IMR-90 (cell line): ENCODE data around the gene CFDP1. TPM values are rescaled to one million over a fixed set of nuclear protein-coding genes. Genes with fewer than 3 reads are reported as not detected.

Source experiments
- ATAC-seq: fragments of 200-7000 bp; cut with Tn5 transposase; 2 replicates; pipeline ENCODE4 v1.9.1; 2020; ENCODE audit warnings: low read depth, mild to moderate bottlenecking, moderate library complexity
- BruUV-seq: library from RNA; stranded (reverse); fragments of 400-500 nt; replicated peaks from 2 replicates; lab custom pipeline; 2021; lab: Mats Ljungman, UMichigan
- CTCF ChIA-PET: fragments of 300-600 bp; formaldehyde crosslinking; extraction: SDS; loops from one replicate; lab custom pipeline; 2021; ENCODE audit warnings: antibody characterized with exemption; lab: Yijun Ruan, JAX
- POLR2A ChIA-PET: fragments of 300-600 bp; sonication (Branson Sonifier 250); formaldehyde crosslinking; loops from one replicate; lab custom pipeline; 2022; ENCODE audit warnings: antibody characterized with exemption; ENCODE audit not compliant: unreplicated experiment; lab: Charles Lee
- DNase-seq: peaks from one replicate; pipeline ENCODE4 v3.0.0; 2013
- H2AFZ ChIP-seq: replicated peaks from 2 replicates; pipeline ENCODE3; 2013; ENCODE audit warnings: low read length, mild to moderate bottlenecking; ENCODE audit not compliant: poor library complexity
- H2AK5ac ChIP-seq: 2 replicates; pipeline ENCODE4 v1.6.1; 2013; ENCODE audit warnings: low read depth, low read length, inconsistent platforms
- H2AK9ac ChIP-seq: replicated peaks from 2 replicates; pipeline ENCODE3; 2013; ENCODE audit warnings: mild to moderate bottlenecking, low read depth, low read length, moderate library complexity; ENCODE audit not compliant: poor library complexity
- H2BK120ac ChIP-seq: 2 replicates; pipeline ENCODE4 v1.6.1; 2013; ENCODE audit warnings: low read depth, low read length, inconsistent platforms
- H2BK15ac ChIP-seq: 3 replicates; pipeline ENCODE4 v1.6.1; 2013; ENCODE audit warnings: low read depth, low read length, inconsistent platforms
- H2BK20ac ChIP-seq: 2 replicates; pipeline ENCODE4 v1.6.1; 2013; ENCODE audit warnings: low read depth, mild to moderate bottlenecking, inconsistent platforms, low read length, moderate library complexity
- H2BK5ac ChIP-seq: 2 replicates; pipeline ENCODE4 v1.6.1; 2013; ENCODE audit warnings: mild to moderate bottlenecking, low read depth, low read length, inconsistent platforms; ENCODE audit not compliant: poor library complexity, severe bottlenecking
- H3K14ac ChIP-seq: replicated peaks from 2 replicates; pipeline ENCODE4 v1.6.1; 2013; ENCODE audit warnings: low read depth, low read length, inconsistent platforms
- H3K18ac ChIP-seq: 2 replicates; pipeline ENCODE4 v1.6.1; 2013; ENCODE audit warnings: low read depth, low read length, control low read depth
- H3K23ac ChIP-seq: 2 replicates; pipeline ENCODE4 v1.6.1; 2013; ENCODE audit warnings: low read depth, low read length, inconsistent platforms
- H3K27ac ChIP-seq: 2 replicates; pipeline ENCODE4 v1.5.1; 2013; ENCODE audit warnings: mild to moderate bottlenecking, control low read depth, low read length; ENCODE audit not compliant: insufficient read depth
- H3K27me3 ChIP-seq: 2 replicates; pipeline ENCODE4 v1.6.1; 2013; ENCODE audit warnings: low read length; ENCODE audit not compliant: control insufficient read depth, insufficient read depth
- H3K36me3 ChIP-seq: 2 replicates; pipeline ENCODE4 v1.6.1; 2013; ENCODE audit warnings: low read length, mixed read lengths; ENCODE audit not compliant: control insufficient read depth, insufficient read depth
- H3K4ac ChIP-seq: 2 replicates; pipeline ENCODE4 v1.6.1; 2013; ENCODE audit warnings: low read depth, low read length, inconsistent platforms
- H3K4me1 ChIP-seq: 2 replicates; pipeline ENCODE4 v1.6.1; 2013; ENCODE audit warnings: low read length, mixed read lengths; ENCODE audit not compliant: control insufficient read depth, insufficient read depth
- H3K4me2 ChIP-seq: 2 replicates; pipeline ENCODE4 v1.6.1; 2013; ENCODE audit warnings: low read depth, mild to moderate bottlenecking, control low read depth, low read length, moderate library complexity
- H3K4me3 ChIP-seq: 2 replicates; pipeline ENCODE4 v1.5.1; 2013; ENCODE audit warnings: low read depth, mild to moderate bottlenecking, control low read depth, low read length, moderate library complexity; ENCODE audit not compliant: insufficient read depth
- H3K56ac ChIP-seq: 2 replicates; pipeline ENCODE4 v1.6.1; 2013; ENCODE audit warnings: low read length, inconsistent platforms; ENCODE audit not compliant: insufficient read depth; ENCODE audit errors: extremely low read depth
- H3K79me1 ChIP-seq, 2 experiments: 2 replicates each; pipeline ENCODE4 v1.6.1; 2013; ENCODE audit warnings: low read length in 2 of 2, inconsistent platforms in 1 of 2, low read depth in 1 of 2
- H3K9ac ChIP-seq: 2 replicates; pipeline ENCODE4 v1.6.1; 2013; ENCODE audit warnings: low read depth, low read length, control low read depth
- H3K9me1 ChIP-seq: 2 replicates; pipeline ENCODE4 v1.6.1; 2013; ENCODE audit warnings: low read length, inconsistent platforms; ENCODE audit not compliant: insufficient read depth
- H3K9me3 ChIP-seq: 2 replicates; pipeline ENCODE4 v1.6.1; 2013; ENCODE audit warnings: low read length; ENCODE audit not compliant: control insufficient read depth, insufficient read depth
- H4K20me1 ChIP-seq: 2 replicates; pipeline ENCODE4 v1.6.1; 2013; ENCODE audit warnings: low read length, inconsistent platforms; ENCODE audit not compliant: insufficient read depth
- H4K5ac ChIP-seq: 2 replicates; pipeline ENCODE4 v1.6.1; 2013; ENCODE audit warnings: mild to moderate bottlenecking, low read depth, low read length, control low read depth
- H4K8ac ChIP-seq, 2 experiments: 2 replicates each; pipeline ENCODE4 v1.6.1; 2013; ENCODE audit warnings: low read depth in 2 of 2, low read length in 2 of 2, control low read depth in 1 of 2, inconsistent platforms in 1 of 2
- H4K91ac ChIP-seq: 2 replicates; pipeline ENCODE4 v1.6.1; 2013; ENCODE audit warnings: low read depth, low read length, inconsistent platforms; ENCODE audit not compliant: insufficient read depth
- CHD1 ChIP-seq: IDR thresholded peaks from 2 replicates; pipeline ENCODE4 v1.6.1; 2012; ENCODE audit warnings: low read depth, low read length, improper control_type of control experiment
- ELK1 ChIP-seq: fragments of 150-350 bp; IDR thresholded peaks from 2 replicates; pipeline ENCODE4 v1.6.1; 2016; ENCODE audit warnings: low read depth, mild to moderate bottlenecking, low read length, moderate library complexity, borderline replicate concordance
- FOS ChIP-seq: fragments of 150-350 bp; IDR thresholded peaks from 2 replicates; pipeline ENCODE4 v1.6.1; 2016; ENCODE audit warnings: low read depth, low read length
- MAZ ChIP-seq: IDR thresholded peaks from 2 replicates; pipeline ENCODE4 v1.6.1; 2012; ENCODE audit warnings: low read depth, mild to moderate bottlenecking, low read length, improper control_type of control experiment, moderate library complexity, borderline replicate concordance
- MXI1 ChIP-seq: IDR thresholded peaks from 2 replicates; pipeline ENCODE4 v1.6.1; 2012; ENCODE audit warnings: low read depth, mild to moderate bottlenecking, low read length, moderate library complexity, borderline replicate concordance
- NFE2L2 ChIP-seq: fragments of 150-350 bp; IDR thresholded peaks from 2 replicates; pipeline ENCODE4 v1.6.1; 2016; ENCODE audit warnings: low read depth, mild to moderate bottlenecking, low read length
- RAD21 ChIP-seq: IDR thresholded peaks from 2 replicates; pipeline ENCODE4 v1.6.1; 2012; ENCODE audit warnings: low read length, improper control_type of control experiment
- RCOR1 ChIP-seq: IDR thresholded peaks from 2 replicates; pipeline ENCODE4 v1.6.1; 2012; ENCODE audit warnings: mild to moderate bottlenecking, low read length, improper control_type of control experiment; ENCODE audit not compliant: insufficient replicate concordance
- RFX5 ChIP-seq: IDR thresholded peaks from 2 replicates; pipeline ENCODE4 v1.8.0; 2012; ENCODE audit warnings: low read depth, mild to moderate bottlenecking, low read length, moderate library complexity
- SMC3 ChIP-seq: fragments of 150-350 bp; IDR thresholded peaks from 2 replicates; pipeline ENCODE4 v1.6.1; 2016; ENCODE audit warnings: low read depth, mild to moderate bottlenecking, antibody characterized with exemption, low read length, moderate library complexity
- WGBS, 2 experiments: methylation state at CpG; one replicate each; pipeline versions ENCODE4 v1.1.5 to v1.1.7; 2013; ENCODE audit warnings: missing lambda C conversion rate in 2 of 2; ENCODE audit not compliant: insufficient read length in 1 of 2; ENCODE audit errors: extremely low coverage in 2 of 2; 5-methylcytosine and 5-hydroxymethylcytosine counted together
- dilution Hi-C: fragments of 300-500 bp; cut with HindIII; formaldehyde crosslinking; loops from one replicate; pipeline ENCODE4 v1.14.3; 2018; ENCODE audit warnings: low sequenced_read_pairs; ENCODE audit not compliant: unreplicated experiment
- in situ Hi-C: fragments of 300-500 bp; cut with MboI; formaldehyde crosslinking; loops from 3 replicates; pipeline ENCODE4 v1.14.3; 2019; ENCODE audit warnings: low sequenced_read_pairs, inconsistent platforms, mixed read lengths
- intact Hi-C: fragments of 100-400 bp; cut with micrococcal nuclease; formaldehyde crosslinking; loops from 2 replicates; pipeline ENCODE4 v1.10.0; 2022
- polyA plus RNA-seq, 3 experiments: library from polyadenylated mRNA; depleted of rRNA; stranded (reverse); fragments of >200 nt; gene quantifications; 2 replicates each; pipeline ENCODE4 v1.2.3, GENCODE V29; 2012; ENCODE audit warnings: low replicate concordance in 1 of 3
- total RNA-seq: library from RNA; depleted of rRNA; stranded (reverse); fragments of >200 nt; gene quantifications from 2 replicates; pipeline ENCODE4 v1.2.3, GENCODE V29; 2012

The CFDP1 gene
- total and polyA plus RNA-seq, 2 of the 4 experiments (the other 2 are of a cell fraction): 15.6 to 38.7 TPM

GRCh38 chr16:75477680-75478473 lies 44.6 kb upstream of the CFDP1 start:
- no peak for DNase-seq
- Histone ChIP-seq H2BK20ac (no peak overlapping the region), H2BK120ac (no peak overlapping the region), H4K8ac (no peak overlapping the region), H2AK9ac (no peak overlapping the region), H2AK5ac (no peak overlapping the region), H3K27ac (no peak overlapping the region), H3K9me3 (no peaks in the 10 kb centered on the region), H3K18ac (no peak overlapping the region), H3K9me1 (no peaks in the 10 kb centered on the region), H3K23ac (no peak overlapping the region), H4K91ac (no peak overlapping the region), H3K36me3 (no peaks in the 10 kb centered on the region), H4K5ac (no peak overlapping the region), H2BK15ac (no peak overlapping the region), H3K79me1 (no peaks in the 10 kb centered on the region), H3K4me1 (no peaks in the 10 kb centered on the region), H3K9ac (no peak overlapping the region), H3K14ac (no peak overlapping the region), H2AFZ (no peak overlapping the region), H3K27me3 (peaks cover 20% of the 10 kb centered on the region), H3K56ac (no peak overlapping the region), H4K20me1 (no peaks in the 10 kb centered on the region), H3K4me3 (no peak overlapping the region), H2BK5ac (no peak overlapping the region), H3K4me2 (no peak overlapping the region), H3K4ac (no peak overlapping the region)
- intact Hi-C loops: no loop called here
- dilution Hi-C loops: no loop called here
- no peak for TF ChIP-seq CHD1
- no peak for TF ChIP-seq RFX5
- no peak for TF ChIP-seq SMC3
- no peak for TF ChIP-seq ELK1
- TF ChIP-seq RAD21: no peak
- no peak for TF ChIP-seq FOS
- no peak for TF ChIP-seq NFE2L2
- no peak for TF ChIP-seq RCOR1
- no peak for TF ChIP-seq MAZ
- no peak for TF ChIP-seq MXI1
- in situ Hi-C loops: no loop called here
- CTCF ChIA-PET: interaction anchor here (0.8 to 1.2 kb wide), 2 partner anchors 11 to 13 kb away, joined by 3 read pairs; no protein-coding TSS in a partner anchor
- no peak for ATAC-seq
- POLR2A ChIA-PET: no interaction called here
- 86% methylated on average over 3 of the region's 4 CpGs; no CpG with 5 or more reads in 1 of the 2 experiments for WGBS, 2 experiments
- BruUV-seq: no TSS peak
